ENCODE measurements around the gene NKD2.

Gene NKD2

GRCh38 chr5:1066676-1067075, 58.1 kb downstream of the NKD2 start:
- DNase-seq (ENCODE audit: extremely low read depth, low read depth) = no peak
- H3K4me3 ChIP-seq (replicated peaks; ENCODE audit: low read depth, low read length) = no peak overlapping the region
- no peak for TF ChIP-seq CTCF (IDR thresholded peaks at IDR 0.05; ENCODE audit: low read depth, low read length, missing control alignments)

DNA sequence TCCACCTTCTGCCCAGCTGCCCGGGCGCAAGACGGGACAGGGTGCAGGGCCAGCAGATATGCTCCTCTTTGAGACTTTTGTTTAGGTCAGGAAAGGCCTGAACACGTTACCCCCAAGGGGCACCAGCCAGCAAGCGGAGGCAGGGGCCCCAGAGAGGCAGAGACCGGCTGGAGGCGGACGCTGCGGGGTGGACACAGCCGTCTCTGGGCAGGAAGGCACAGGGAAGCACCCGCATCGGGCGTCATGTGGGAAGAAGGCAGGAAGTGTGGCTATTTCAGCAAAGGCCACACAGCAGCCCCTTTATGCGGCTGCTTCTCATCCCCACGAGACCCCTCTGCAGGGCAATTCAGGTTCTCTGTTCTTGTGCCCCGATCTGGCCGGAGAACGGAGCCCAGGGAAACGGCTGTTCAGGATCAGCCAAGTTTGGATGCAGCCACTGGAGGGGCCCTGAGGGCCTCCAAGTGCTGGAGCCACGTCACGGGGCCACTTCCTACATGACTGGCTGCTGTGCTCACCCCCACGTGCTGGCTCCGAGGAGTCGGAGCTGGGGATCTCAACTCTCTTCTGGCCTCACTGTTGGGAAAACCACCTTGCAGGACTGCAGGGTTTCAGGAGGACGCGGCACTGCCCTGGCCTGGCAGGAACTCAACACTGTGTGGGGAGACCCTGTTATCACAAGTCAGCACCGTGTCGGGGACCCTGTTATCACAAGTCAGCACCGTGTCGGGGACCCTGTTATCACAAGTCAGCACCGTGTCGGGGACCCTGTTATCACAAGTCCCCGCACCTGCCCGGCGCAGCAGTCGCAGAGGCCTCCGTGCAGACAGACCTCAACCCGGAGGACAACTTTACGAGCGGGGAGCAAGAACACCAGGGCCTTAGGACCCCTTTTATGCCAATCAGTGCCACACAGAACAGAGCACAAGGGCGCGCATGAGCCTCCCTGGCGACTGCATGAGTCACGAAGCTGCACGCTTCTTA, 58.8 kb downstream of the NKD2 start:
- DNase-seq (ENCODE audit: extremely low read depth, low read depth) = no peak
- no peak overlapping the region for H3K4me3 ChIP-seq (replicated peaks; ENCODE audit: low read depth, low read length)
- no peak for TF ChIP-seq CTCF (IDR thresholded peaks at IDR 0.05; ENCODE audit: low read depth, low read length, missing control alignments)

- no peak for DNase-seq (ENCODE audit: extremely low read depth, low read depth)
- no peak for TF ChIP-seq CTCF (IDR thresholded peaks at IDR 0.05; ENCODE audit: low read depth, low read length, missing control alignments)
- H3K4me3 ChIP-seq (replicated peaks; ENCODE audit: low read depth, low read length) = no peak overlapping the region
Observed at GRCh38 chr5:1068204-1068894, 59.7 kb downstream of the NKD2 start.

- no peak for DNase-seq (ENCODE audit: extremely low read depth, low read depth)
- H3K4me3 ChIP-seq (replicated peaks; ENCODE audit: low read depth, low read length) = no peak overlapping the region
- no peak for TF ChIP-seq CTCF (IDR thresholded peaks at IDR 0.05; ENCODE audit: low read depth, low read length, missing control alignments)
Observed at GRCh38 chr5:1068895-1069719, 60.5 kb downstream of the NKD2 start.

DNA sequence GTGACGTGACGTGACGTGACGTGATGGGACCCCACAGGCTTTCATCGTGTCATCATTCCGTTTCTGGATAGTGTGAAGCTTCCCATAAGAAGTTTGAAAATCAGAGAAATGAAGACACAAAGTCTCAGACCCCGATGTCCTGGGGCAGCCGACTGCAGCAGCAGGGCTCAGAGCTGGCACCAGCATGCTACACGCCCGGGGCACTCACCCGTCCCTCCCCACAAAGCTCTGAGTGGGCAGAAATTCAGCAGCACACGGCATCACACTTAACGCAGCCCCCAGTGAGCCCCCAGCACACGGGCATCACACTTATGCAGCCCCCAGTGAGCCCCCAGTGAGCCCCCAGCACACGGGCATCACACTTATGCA, 61.1 kb downstream of the NKD2 start:
- no peak for TF ChIP-seq CTCF (IDR thresholded peaks at IDR 0.05; ENCODE audit: low read depth, low read length, missing control alignments)
- H3K4me3 ChIP-seq (replicated peaks; ENCODE audit: low read depth, low read length) = no peak overlapping the region
- DNase-seq (ENCODE audit: extremely low read depth, low read depth) = no peak

GRCh38 chr5:1073239-1074102, 64.9 kb downstream of the NKD2 start:
- H3K4me3 ChIP-seq (replicated peaks; ENCODE audit: low read depth, low read length) = no peak overlapping the region
- no peak for DNase-seq (ENCODE audit: extremely low read depth, low read depth)
- TF ChIP-seq CTCF (IDR thresholded peaks at IDR 0.05; ENCODE audit: low read depth, low read length, missing control alignments) = no peak
